WTC11 (cell line): ENCODE results near the gene ANGPTL2. TPM values are rescaled to one million over a fixed set of nuclear protein-coding genes. Genes with fewer than 3 reads are reported as not detected.
"Not testable (repeated sequence)": the region's sequence is repeated elsewhere in the genome, so short reads cannot be mapped to it uniquely, and the experiment has no call there.

Source experiments
- ATAC-seq: fragments of 200-7000 bp; cut with Tn5 transposase; 2 replicates; pipeline ENCODE4 v1.10.0; 2021; ENCODE audit warnings: mild to moderate bottlenecking, moderate library complexity
- CTCF ChIA-PET: fragments of 300-600 bp; sonication (Branson Sonifier 250); formaldehyde crosslinking; loops from one replicate; lab custom pipeline; 2021; ENCODE audit warnings: antibody characterized with exemption; lab: Charles Lee
- POLR2A ChIA-PET: fragments of 350-600 bp; sonication (Branson Sonifier 250); formaldehyde crosslinking; loops from one replicate; lab custom pipeline; 2021; ENCODE audit warnings: antibody characterized with exemption; lab: Charles Lee
- DNase-seq: peaks from one replicate; pipeline ENCODE4 v3.0.0; 2021; ENCODE audit warnings: low spot score
- H3K27ac Mint-ChIP-seq: 2 replicates; pipeline ENCODE4 v1.8.0; 2021; ENCODE audit warnings: mixed read lengths
- H3K27me3 Mint-ChIP-seq: 2 replicates; pipeline ENCODE4 v1.8.0; 2021; ENCODE audit warnings: low read depth, mild to moderate bottlenecking, moderate library complexity, mixed read lengths
- H3K36me3 Mint-ChIP-seq: 2 replicates; pipeline ENCODE4 v1.8.0; 2021; ENCODE audit warnings: mixed read lengths
- H3K4me1 Mint-ChIP-seq: 2 replicates; pipeline ENCODE4 v1.8.0; 2022; ENCODE audit warnings: mixed read lengths
- H3K4me3 Mint-ChIP-seq: 2 replicates; pipeline ENCODE4 v1.8.0; 2021; ENCODE audit warnings: mild to moderate bottlenecking, moderate library complexity, mixed read lengths
- H3K9me3 Mint-ChIP-seq: 2 replicates; pipeline ENCODE4 v1.8.0; 2021; ENCODE audit warnings: mixed read lengths
- FOXP4 ChIP-seq: sonication (generic); formaldehyde crosslinking; IDR thresholded peaks from 2 replicates; pipeline ENCODE4 v1.8.0; 2022; ENCODE audit warnings: mild to moderate bottlenecking, missing genetic modification reagents
- NFATC4 ChIP-seq: fragments of 250-450 bp; sonication (Bioruptor Pico); IDR thresholded peaks from 2 replicates; pipeline ENCODE4 v1.9.0; 2021; ENCODE audit warnings: mild to moderate bottlenecking
- PRDM15 ChIP-seq: sonication (generic); formaldehyde crosslinking; IDR thresholded peaks from 2 replicates; pipeline ENCODE4 v1.8.0; 2022; ENCODE audit warnings: missing genetic modification reagents
- PREB ChIP-seq: sonication (generic); formaldehyde crosslinking; IDR thresholded peaks from 2 replicates; pipeline ENCODE4 v1.8.1; 2022; ENCODE audit warnings: mild to moderate bottlenecking, missing genetic modification reagents, moderate library complexity, borderline replicate concordance
- total RNA-seq: library from RNA; stranded (reverse); gene quantifications from 3 replicates; pipeline ENCODE4 v1.2.3, GENCODE V29; 2021
- TF ChIP-seq, protein P1 (sequence below): fragments of 250-450 bp; sonication (Bioruptor Pico); IDR thresholded peaks from 2 replicates; pipeline ENCODE4 v1.9.0; 2021; ENCODE audit warnings: mild to moderate bottlenecking
- TF ChIP-seq, protein P2 (sequence below): fragments of 200-600 bp; IDR thresholded peaks from 2 replicates; pipeline ENCODE4 v1.8.0; 2022; ENCODE audit warnings: antibody characterized with exemption

Gene ANGPTL2
- total RNA-seq, 1 experiment from 2014 or later = 4.5 TPM

- TF ChIP-seq, protein P1, sequence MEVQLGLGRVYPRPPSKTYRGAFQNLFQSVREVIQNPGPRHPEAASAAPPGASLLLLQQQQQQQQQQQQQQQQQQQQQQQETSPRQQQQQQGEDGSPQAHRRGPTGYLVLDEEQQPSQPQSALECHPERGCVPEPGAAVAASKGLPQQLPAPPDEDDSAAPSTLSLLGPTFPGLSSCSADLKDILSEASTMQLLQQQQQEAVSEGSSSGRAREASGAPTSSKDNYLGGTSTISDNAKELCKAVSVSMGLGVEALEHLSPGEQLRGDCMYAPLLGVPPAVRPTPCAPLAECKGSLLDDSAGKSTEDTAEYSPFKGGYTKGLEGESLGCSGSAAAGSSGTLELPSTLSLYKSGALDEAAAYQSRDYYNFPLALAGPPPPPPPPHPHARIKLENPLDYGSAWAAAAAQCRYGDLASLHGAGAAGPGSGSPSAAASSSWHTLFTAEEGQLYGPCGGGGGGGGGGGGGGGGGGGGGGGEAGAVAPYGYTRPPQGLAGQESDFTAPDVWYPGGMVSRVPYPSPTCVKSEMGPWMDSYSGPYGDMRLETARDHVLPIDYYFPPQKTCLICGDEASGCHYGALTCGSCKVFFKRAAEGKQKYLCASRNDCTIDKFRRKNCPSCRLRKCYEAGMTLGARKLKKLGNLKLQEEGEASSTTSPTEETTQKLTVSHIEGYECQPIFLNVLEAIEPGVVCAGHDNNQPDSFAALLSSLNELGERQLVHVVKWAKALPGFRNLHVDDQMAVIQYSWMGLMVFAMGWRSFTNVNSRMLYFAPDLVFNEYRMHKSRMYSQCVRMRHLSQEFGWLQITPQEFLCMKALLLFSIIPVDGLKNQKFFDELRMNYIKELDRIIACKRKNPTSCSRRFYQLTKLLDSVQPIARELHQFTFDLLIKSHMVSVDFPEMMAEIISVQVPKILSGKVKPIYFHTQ (CRISPR knock-in tag) = no peak
- TF ChIP-seq, all 79 proteins: peak for 0
These were observed 24.8 kb upstream of the ANGPTL2 start (continued) for GRCh38 chr9:127147251-127147650.

DNA sequence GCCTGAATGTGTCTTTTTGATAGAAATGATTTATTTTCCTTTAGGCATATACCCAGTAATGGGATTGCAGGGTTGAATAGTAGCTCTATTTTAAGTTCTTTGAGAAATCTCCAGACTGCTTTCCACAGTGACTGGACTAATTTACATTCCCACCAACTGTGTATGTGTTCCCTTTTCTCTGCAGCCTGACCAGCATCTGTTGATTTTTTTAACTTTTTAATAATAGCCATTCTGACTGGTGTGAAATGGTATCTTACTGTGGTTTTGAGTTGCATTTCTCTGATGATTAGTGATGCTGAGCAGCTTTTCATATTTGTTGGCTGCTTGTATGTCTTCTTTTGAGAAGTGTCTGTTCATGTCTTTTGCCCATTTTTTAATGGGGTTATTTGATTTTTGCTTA is 24.4 kb upstream of the ANGPTL2 start:
- POLR2A ChIA-PET, H3K4me3 Mint-ChIP-seq, H3K27ac Mint-ChIP-seq, H3K36me3 Mint-ChIP-seq, H3K27me3 Mint-ChIP-seq, H3K9me3 Mint-ChIP-seq, ATAC-seq, CTCF ChIA-PET, DNase-seq: not testable (repeated sequence)
- peaks cover 16% of the 10 kb centered on the region for H3K4me1 Mint-ChIP-seq

DNA sequence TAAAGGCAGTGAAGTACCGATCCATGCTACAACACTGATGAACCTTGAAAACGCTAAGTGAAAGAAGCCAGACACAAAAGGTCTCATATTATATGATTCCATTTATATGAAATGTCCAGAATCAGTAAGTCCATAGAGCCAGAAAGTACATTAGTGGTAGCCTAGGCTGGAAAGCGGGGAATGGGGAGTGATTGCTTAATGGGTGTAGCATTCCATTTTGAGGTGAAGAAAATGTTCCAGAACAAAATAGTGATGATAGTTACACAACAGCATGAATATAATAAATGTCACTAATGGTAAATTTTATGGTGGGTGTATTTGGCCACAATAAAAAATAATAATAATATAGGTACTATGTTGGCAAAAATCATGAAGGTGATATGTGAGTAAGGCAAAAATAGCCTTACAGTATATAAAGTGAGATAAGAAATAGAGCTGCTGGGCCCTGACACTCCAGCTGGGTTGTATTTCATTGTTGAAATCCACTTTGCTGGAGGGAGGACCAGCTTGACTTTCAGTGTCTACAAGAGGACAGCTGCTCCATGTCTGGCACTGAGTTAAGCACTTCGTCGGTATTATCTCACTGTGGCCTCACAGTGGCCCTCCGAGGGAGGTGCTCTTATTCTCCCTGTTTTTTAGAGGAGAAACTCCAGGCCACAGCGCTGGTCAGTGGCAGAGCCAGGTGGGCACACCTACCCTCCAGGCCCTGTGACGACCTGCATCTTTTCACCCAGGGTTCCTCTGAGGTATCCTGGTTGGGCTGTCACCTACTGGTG is 22.4 kb upstream of the ANGPTL2 start:
- H3K4me3 Mint-ChIP-seq = no peak overlapping the region
- ChIA-PET CTCF (interaction anchor here (0.6 kb wide), 1 partner anchor 492 kb away, joined by 4 read pairs; no protein-coding TSS in a partner anchor), POLR2A (no interaction called here)
- H3K4me1 Mint-ChIP-seq = peaks cover 16% of the 10 kb centered on the region
- ATAC-seq = no peak; the same call in 1 of the 2 replicates
- peaks cover 5% of the 10 kb centered on the region for H3K9me3 Mint-ChIP-seq
- DNase-seq = no peak
- no peaks in the 10 kb centered on the region; the same call in 1 of the 2 replicates for H3K27me3 Mint-ChIP-seq
- TF ChIP-seq PREB (CRISPR knock-in tag) (no peak), PRDM15 (CRISPR knock-in tag) (no peak), FOXP4 (no peak), NFATC4 (CRISPR knock-in tag) (no peak)
- TF ChIP-seq, protein P2, sequence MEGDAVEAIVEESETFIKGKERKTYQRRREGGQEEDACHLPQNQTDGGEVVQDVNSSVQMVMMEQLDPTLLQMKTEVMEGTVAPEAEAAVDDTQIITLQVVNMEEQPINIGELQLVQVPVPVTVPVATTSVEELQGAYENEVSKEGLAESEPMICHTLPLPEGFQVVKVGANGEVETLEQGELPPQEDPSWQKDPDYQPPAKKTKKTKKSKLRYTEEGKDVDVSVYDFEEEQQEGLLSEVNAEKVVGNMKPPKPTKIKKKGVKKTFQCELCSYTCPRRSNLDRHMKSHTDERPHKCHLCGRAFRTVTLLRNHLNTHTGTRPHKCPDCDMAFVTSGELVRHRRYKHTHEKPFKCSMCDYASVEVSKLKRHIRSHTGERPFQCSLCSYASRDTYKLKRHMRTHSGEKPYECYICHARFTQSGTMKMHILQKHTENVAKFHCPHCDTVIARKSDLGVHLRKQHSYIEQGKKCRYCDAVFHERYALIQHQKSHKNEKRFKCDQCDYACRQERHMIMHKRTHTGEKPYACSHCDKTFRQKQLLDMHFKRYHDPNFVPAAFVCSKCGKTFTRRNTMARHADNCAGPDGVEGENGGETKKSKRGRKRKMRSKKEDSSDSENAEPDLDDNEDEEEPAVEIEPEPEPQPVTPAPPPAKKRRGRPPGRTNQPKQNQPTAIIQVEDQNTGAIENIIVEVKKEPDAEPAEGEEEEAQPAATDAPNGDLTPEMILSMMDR = no peak
- TF ChIP-seq, all 79 proteins: peak for 0
- H3K27ac Mint-ChIP-seq = no peak overlapping the region
- H3K36me3 Mint-ChIP-seq = no peaks in the 10 kb centered on the region
